ENCODE measurements around the gene GSN. TPM values are rescaled to one million over a fixed set of nuclear protein-coding genes. Genes with fewer than 3 reads are reported as not detected.
A peak's percentile ranks its signal among the peaks of the same experiment; 100 is the strongest.

GSN gene
- total and polyA plus RNA-seq, 9 of the 15 experiments (the other 6 are each of a cell fraction or from before 2014, with no cell fraction given): 0.39 to 16.6 (median 8.2) TPM

DNA sequence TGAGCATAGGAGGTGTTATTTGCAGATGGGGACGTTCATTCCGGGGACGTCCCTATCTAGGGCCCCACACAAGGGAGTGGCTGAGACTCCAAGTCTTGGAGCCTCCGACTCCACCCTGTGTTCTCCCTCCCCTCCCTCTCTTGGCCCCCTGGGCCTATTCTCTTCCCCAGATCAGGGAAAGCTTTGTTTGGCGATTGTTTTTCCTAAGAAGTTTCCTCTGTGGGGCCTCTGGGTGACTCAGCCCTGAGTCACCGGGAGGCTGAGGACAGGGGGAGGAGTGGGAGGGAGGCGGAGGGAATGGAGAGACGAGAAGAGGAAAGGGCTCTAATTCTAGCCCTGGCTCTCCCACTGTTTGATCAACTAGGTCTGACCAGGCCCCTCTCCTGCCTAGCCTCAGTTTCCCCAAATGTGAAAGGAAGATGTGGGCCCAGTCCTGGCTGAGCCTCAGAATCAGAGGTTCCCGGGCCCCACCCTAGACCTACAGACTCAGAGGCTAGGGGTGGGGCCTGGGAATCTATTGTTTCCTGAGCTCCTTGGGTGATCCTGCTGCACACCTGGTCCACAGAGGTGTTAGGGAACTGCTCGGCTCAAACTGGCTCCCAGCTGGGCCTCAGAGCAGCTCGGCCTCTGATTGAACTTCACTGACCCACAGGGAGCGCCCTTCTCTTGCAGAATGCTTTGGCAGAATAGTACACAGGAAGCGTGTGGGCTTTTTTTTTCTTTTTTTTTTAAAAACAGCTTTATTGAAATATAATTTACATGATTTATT, 19.2 kb downstream of the GSN start (continued):
- TF ChIP-seq, protein P1, sequence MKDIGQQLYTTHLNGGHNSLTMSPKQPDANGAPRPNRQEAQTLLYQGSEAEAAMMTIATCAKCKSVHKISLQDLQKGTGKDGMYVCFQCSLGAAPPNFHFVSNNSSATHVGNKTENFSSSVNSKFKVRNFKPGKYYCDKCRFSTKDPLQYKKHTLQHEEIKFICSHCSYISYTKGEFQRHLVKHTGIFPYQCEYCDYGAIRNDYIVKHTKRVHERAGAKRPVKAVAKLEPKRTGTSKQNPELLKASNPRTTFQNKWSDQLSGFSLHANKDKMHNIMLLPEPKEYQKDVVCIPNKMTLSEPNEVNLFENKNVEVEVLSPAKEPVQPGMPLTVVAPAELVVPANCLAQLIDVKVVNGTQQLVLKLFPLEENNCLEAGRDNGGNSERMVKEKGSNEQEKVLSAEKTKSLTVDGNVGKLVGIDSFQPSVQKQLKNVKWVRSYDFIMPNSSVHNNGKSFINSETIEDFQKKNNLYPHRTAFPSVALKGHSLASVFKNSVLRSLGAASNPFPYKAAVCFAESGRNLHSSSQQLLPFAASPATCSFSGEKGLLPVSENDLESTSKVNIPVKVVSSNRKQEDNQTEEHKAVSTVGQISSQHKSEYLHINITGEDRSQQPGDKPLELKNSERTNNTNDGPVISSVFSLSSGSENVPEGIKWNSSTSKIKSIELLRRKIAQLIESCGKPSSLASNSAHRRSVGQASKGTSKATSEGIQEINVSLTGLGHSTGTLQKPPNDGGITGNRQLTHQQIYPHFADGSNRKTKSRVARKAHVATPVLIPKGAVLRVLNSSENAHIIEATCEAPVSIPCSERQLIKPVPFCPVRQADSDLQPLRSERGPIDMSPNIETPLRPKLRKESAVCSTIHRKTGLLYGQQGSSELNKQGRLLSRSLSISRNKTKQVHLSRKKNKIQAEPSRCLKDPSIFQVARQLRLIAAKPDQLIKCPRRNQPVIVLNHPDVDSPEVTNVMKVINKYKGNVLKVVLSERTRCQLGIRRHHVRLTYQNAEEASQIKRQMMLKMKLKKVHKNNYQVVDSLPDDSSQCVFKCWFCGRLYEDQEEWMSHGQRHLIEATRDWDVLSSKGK (CRISPR knock-in tag; IDR thresholded peaks at IDR 0.05): no peak
- TF ChIP-seq ZNF212 (CRISPR knock-in tag; IDR thresholded peaks at IDR 0.05): no peak
- no peak for TF ChIP-seq KAT2B (IDR thresholded peaks at IDR 0.05; ENCODE audit: low read depth, low read length)
- TF ChIP-seq HDAC3 (IDR thresholded peaks at IDR 0.05; ENCODE audit: borderline replicate concordance, partially characterized antibody): no peak
- TF ChIP-seq CBX8 (IDR thresholded peaks at IDR 0.05; ENCODE audit: borderline replicate concordance, extremely low read depth, low read depth, low read length, poor library complexity, severe bottlenecking): no peak
- TF ChIP-seq, protein P2, sequence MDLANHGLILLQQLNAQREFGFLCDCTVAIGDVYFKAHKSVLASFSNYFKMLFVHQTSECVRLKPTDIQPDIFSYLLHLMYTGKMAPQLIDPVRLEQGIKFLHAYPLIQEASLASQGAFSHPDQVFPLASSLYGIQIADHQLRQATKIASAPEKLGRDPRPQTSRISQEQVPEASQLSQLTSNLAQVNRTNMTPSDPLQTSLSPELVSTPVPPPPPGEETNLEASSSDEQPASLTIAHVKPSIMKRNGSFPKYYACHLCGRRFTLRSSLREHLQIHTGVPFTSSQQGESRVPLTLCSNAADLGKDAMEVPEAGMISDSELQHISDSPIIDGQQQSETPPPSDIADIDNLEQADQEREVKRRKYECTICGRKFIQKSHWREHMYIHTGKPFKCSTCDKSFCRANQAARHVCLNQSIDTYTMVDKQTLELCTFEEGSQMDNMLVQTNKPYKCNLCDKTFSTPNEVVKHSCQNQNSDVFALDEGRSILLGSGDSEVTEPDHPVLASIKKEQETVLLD (IDR thresholded peaks at IDR 0.05): peak; percentile 48; the same call in 1 of the 2 replicates
- TF ChIP-seq, protein P3, sequence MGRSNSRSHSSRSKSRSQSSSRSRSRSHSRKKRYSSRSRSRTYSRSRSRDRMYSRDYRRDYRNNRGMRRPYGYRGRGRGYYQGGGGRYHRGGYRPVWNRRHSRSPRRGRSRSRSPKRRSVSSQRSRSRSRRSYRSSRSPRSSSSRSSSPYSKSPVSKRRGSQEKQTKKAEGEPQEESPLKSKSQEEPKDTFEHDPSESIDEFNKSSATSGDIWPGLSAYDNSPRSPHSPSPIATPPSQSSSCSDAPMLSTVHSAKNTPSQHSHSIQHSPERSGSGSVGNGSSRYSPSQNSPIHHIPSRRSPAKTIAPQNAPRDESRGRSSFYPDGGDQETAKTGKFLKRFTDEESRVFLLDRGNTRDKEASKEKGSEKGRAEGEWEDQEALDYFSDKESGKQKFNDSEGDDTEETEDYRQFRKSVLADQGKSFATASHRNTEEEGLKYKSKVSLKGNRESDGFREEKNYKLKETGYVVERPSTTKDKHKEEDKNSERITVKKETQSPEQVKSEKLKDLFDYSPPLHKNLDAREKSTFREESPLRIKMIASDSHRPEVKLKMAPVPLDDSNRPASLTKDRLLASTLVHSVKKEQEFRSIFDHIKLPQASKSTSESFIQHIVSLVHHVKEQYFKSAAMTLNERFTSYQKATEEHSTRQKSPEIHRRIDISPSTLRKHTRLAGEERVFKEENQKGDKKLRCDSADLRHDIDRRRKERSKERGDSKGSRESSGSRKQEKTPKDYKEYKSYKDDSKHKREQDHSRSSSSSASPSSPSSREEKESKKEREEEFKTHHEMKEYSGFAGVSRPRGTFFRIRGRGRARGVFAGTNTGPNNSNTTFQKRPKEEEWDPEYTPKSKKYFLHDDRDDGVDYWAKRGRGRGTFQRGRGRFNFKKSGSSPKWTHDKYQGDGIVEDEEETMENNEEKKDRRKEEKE (IDR thresholded peaks at IDR 0.05; ENCODE audit: borderline replicate concordance in 1 of 2, control insufficient read depth in 1 of 2, low read depth in 2 of 2, low read length in 1 of 2): 0 out of 4 replicates have a peak, but pooled peaks of 1 of the 2 experiments have one; percentile 9
- TF ChIP-seq RBBP5 (IDR thresholded peaks at IDR 0.05; ENCODE audit: borderline replicate concordance, insufficient read depth, low read length, poor library complexity, severe bottlenecking): peak; percentile 58
- no peak for TF ChIP-seq SLC30A9 (CRISPR knock-in tag; IDR thresholded peaks at IDR 0.05)
- TF ChIP-seq RAD21 (CRISPR knock-in tag; conservative IDR thresholded peaks at IDR 0.05 in 1 of 2, IDR thresholded peaks at IDR 0.05 in 1 of 2): 0 out of 4 replicates have a peak, but pooled peaks of 1 of the 2 experiments have one; percentile 5
- TF ChIP-seq, protein P4, sequence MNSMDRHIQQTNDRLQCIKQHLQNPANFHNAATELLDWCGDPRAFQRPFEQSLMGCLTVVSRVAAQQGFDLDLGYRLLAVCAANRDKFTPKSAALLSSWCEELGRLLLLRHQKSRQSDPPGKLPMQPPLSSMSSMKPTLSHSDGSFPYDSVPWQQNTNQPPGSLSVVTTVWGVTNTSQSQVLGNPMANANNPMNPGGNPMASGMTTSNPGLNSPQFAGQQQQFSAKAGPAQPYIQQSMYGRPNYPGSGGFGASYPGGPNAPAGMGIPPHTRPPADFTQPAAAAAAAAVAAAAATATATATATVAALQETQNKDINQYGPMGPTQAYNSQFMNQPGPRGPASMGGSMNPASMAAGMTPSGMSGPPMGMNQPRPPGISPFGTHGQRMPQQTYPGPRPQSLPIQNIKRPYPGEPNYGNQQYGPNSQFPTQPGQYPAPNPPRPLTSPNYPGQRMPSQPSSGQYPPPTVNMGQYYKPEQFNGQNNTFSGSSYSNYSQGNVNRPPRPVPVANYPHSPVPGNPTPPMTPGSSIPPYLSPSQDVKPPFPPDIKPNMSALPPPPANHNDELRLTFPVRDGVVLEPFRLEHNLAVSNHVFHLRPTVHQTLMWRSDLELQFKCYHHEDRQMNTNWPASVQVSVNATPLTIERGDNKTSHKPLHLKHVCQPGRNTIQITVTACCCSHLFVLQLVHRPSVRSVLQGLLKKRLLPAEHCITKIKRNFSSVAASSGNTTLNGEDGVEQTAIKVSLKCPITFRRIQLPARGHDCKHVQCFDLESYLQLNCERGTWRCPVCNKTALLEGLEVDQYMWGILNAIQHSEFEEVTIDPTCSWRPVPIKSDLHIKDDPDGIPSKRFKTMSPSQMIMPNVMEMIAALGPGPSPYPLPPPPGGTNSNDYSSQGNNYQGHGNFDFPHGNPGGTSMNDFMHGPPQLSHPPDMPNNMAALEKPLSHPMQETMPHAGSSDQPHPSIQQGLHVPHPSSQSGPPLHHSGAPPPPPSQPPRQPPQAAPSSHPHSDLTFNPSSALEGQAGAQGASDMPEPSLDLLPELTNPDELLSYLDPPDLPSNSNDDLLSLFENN (IDR thresholded peaks at IDR 0.05; ENCODE audit: low read depth in 2 of 2, low read length in 2 of 2): 0 out of 4 replicates have a peak, but pooled peaks of 1 of the 2 experiments have one; percentile 47
- TF ChIP-seq BACH1 (tag; IDR thresholded peaks at IDR 0.05): peak; percentile 93

Measured in K562 (cell line).